Measurements from ENCODE around the gene MFNG.

DNA sequence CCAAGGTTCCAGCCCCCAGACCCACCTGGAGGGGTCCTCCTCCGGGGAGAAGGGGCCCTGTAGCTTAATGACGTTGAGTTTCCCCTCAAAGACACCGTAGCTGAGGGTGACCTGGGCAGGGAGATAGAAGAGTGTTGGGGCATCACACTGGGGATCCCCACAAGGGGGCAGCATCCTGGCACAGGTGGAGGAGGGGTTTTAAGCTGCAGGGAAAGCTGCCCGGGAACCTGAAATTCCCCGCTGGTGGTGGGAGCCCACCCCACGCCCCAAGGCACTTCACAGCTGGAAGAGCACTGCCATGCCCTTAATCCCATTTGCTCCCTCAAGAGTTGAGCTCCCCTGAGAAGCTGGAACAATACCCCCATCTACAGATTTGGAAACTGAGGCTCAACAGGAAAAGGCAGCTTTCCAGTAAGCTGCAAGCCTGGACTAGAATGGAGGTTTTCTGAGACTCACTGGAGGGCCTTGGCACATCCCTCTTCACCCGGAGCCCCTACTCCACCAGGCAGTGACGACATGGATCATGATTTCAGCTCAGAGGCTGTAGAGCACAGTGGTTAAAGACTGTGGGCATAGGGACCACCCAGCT lies 13.7 kb downstream of the MFNG start:
- TF ChIP-seq, protein P1, sequence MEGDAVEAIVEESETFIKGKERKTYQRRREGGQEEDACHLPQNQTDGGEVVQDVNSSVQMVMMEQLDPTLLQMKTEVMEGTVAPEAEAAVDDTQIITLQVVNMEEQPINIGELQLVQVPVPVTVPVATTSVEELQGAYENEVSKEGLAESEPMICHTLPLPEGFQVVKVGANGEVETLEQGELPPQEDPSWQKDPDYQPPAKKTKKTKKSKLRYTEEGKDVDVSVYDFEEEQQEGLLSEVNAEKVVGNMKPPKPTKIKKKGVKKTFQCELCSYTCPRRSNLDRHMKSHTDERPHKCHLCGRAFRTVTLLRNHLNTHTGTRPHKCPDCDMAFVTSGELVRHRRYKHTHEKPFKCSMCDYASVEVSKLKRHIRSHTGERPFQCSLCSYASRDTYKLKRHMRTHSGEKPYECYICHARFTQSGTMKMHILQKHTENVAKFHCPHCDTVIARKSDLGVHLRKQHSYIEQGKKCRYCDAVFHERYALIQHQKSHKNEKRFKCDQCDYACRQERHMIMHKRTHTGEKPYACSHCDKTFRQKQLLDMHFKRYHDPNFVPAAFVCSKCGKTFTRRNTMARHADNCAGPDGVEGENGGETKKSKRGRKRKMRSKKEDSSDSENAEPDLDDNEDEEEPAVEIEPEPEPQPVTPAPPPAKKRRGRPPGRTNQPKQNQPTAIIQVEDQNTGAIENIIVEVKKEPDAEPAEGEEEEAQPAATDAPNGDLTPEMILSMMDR (IDR thresholded peaks at IDR 0.05) = peak; percentile 72
- no peak for TF ChIP-seq EZH2 (IDR thresholded peaks at IDR 0.05)

Measured in neural progenitor cell (in vitro differentiated cells).